HG03159 (cell line): Measurements from ENCODE around the gene PAMR1.

Experiments used
- ATAC-seq: cut with Tn5 transposase; IDR thresholded peaks from one replicate; pipeline ENCODE4 v1.9.1; 2021; ENCODE audit warnings: mild to moderate bottlenecking, moderate library complexity; ENCODE audit not compliant: unreplicated experiment

Gene PAMR1

GRCh38 chr11:35501776-35502175 lies 23.6 kb downstream of the PAMR1 start:
- ATAC-seq = no peak

DNA sequence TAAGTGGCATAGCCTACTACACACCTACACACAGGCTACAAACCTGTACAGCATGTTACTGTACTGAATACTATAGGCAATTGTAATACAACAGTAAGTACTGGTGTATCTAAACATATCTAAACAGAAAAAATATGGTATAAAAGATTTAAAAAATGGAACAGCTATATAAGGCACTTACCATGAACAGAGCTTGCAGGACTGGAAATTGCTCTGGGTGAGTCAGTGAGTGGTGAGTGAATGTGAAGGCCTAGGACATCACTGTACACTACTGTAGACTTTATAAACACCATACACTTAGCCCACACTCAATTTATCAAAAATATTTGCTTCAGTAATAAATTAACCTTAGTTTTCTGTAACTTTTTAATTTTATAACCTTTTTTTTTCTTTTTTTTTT lies 24.7 kb downstream of the PAMR1 start:
- ATAC-seq = no peak

- ATAC-seq = no peak
Observed at GRCh38 chr11:35496416-35496815, 29.0 kb downstream of the PAMR1 start.

GRCh38 chr11:35494957-35495490 lies 30.4 kb downstream of the PAMR1 start:
- ATAC-seq = no peak

DNA sequence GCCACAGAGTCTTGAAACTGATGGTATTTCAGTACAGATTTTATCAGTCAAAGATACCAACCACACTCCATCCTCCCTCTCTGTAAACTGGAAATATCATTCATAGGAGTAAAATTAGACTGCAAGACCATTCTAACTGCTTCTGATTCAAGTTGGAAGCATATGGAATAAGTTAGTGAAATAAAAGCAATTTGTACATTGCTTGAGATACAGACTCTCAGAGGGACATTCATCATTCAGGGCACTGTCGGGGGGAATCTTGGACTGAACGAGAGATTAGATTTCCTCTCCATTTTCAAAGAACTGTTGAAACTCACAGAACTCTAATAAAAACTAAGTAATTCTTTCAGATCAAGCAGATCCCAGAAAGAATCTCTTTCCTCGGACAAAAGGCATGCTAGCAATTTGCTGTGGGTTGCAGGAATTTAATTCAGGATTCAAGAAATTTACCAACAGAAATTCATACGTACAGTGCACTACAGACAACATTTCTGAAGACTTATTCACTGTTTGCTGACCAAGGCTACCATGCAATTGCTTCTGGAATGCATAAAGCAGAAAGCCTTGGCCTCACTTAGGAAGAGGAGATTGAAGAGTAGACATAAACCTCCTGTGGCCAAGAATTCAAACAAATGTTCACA lies 34.1 kb downstream of the PAMR1 start:
- no peak for ATAC-seq

DNA sequence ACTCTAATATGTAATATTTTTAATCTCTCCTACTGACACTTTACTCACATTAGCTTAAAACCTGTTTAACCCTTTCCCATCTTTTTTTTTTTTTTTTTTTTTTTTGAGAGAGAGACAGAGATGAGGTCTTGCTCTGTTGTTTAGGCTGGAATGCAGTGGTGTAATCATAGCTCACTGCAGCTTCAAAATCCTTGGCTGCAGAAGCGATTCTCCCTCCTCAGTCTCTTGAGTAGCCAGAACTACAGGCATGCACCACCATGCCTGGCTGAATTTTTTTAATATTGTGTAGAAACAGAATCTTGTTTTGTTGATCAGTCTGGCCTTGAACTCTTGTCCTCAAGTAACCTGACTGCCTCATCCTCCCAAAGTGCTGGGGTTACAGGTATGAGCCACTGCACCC lies 37.3 kb downstream of the PAMR1 start:
- ATAC-seq = no peak

DNA sequence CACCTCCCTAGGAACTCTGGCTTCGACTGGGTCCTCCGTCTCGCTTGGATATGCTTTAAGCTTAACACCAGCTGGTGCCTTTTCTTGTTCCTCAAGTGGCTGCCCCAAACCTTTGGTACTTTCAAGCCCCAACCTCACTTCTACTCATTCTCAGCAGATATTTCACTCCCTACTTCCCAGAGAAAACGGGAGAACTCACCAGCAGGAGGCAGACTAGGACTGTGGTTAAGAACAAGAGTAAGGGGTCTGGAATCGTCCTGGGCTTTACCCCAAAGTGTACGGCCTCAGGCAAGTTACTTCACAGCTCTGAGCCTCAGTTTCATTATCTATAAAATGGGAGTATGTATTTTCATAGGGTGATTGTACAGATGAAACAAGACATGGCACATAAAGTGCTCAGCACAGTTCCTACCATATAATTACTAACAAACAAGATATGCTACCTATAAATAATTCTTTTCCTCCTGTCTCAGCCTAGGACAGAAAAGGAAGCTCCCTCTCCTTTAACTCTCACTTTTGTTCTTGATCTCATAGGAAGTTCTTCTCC lies 37.8 kb downstream of the PAMR1 start:
- no peak for ATAC-seq

- ATAC-seq = no peak
Observed at GRCh38 chr11:35486934-35487333, 38.5 kb downstream of the PAMR1 start.

- no peak for ATAC-seq
Observed at GRCh38 chr11:35486446-35486845, 39.0 kb downstream of the PAMR1 start.

GRCh38 chr11:35485656-35486322 lies 39.6 kb downstream of the PAMR1 start:
- ATAC-seq = peak; percentile 98

DNA sequence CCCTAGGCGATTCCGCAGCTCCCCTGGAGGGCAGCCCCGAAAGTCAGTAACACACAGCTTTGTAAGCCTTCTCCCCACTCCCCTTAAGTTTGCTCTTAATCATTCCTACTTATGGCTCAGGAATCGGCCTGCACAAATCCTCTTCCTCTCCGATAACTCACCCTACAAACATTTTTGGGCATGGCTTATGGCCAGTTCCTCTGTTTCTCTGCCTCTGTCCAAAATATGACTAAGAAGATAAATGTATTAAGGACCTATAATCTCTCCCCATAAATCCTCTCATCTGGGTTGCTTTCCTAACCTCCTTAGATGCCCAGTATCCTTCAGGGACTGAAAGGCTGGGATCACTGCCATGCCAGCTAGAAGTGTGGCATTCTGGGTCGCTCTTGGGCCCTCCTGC lies 41.0 kb downstream of the PAMR1 start:
- no peak for ATAC-seq

- no peak for ATAC-seq
Observed at GRCh38 chr11:35483131-35483820, 42.1 kb downstream of the PAMR1 start.

DNA sequence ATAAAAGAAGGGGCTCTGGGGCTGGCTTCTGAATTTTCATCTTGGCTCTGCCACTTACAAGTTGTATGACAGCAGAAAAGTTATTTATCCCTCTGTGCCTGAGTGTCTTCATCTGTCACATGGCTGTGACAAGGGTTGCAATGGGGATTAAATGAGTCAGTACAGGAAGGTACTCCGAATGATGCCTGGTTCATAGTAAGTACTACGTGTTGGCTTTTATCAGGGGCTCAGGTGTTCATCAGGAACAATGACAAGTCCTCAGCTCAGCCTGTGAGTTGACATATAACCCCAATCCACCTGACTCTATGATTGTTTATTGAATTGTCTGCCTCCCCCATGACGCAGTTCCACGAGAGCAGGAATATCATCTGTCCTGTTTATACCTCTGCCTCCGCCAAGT lies 45.7 kb downstream of the PAMR1 start:
- ATAC-seq = no peak

GRCh38 chr11:35478471-35479091 lies 46.8 kb downstream of the PAMR1 start:
- no peak for ATAC-seq

- ATAC-seq = no peak
Observed at GRCh38 chr11:35477901-35478300, 47.5 kb downstream of the PAMR1 start.

GRCh38 chr11:35474688-35475087 lies 50.7 kb downstream of the PAMR1 start:
- ATAC-seq = no peak

GRCh38 chr11:35473795-35474374 lies 51.5 kb downstream of the PAMR1 start:
- no peak for ATAC-seq

DNA sequence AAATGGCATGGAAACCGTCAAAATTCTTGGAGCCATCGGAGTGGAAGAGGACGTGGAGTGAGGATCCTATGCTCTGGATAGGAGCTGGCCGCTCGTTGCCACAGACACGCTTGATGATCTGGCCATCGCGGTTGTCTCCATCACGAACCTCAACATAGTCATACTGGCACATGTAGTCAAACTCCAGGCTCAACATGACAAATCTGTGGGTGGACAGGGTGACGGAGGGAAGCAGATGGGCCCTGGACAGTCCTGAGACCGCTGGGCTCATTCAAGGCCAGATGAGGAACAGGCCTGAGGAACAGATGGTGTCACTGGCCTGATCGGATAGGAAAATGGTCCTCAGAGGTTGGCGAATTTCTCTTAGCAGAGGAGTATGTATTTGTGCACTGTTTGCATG lies 54.8 kb downstream of the PAMR1 start:
- ATAC-seq = no peak

GRCh38 chr11:35466058-35466457 lies 59.4 kb downstream of the PAMR1 start:
- no peak for ATAC-seq

DNA sequence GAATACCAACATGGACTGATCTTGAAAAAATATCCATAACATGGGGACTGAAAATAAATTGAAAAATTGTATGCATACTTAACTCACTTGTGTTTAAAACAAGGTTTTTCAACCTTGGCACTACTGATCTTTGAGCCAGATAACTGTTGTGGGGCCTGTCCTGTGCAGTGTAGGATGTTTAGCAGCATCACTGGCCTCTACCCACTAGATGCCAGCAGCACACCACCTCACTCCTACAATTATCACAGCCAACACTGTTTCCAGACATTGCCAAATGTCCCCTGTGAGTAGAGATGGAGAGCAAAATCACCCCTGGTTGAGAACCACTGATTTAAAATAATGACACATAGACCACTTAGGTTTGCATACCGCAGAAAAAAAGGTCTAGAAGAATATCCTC lies 61.1 kb downstream of the PAMR1 start:
- ATAC-seq = no peak

- ATAC-seq = no peak
Observed at GRCh38 chr11:35463331-35463751, 62.1 kb downstream of the PAMR1 start.
